ENCODE measurements around the gene TAS2R60.
A peak's percentile ranks its signal among the peaks of the same experiment; 100 is the strongest.
"Not testable (repeated sequence)": the region's sequence is repeated elsewhere in the genome, so short reads cannot be mapped to it uniquely, and the experiment has no call there.

TAS2R60 gene

DNA sequence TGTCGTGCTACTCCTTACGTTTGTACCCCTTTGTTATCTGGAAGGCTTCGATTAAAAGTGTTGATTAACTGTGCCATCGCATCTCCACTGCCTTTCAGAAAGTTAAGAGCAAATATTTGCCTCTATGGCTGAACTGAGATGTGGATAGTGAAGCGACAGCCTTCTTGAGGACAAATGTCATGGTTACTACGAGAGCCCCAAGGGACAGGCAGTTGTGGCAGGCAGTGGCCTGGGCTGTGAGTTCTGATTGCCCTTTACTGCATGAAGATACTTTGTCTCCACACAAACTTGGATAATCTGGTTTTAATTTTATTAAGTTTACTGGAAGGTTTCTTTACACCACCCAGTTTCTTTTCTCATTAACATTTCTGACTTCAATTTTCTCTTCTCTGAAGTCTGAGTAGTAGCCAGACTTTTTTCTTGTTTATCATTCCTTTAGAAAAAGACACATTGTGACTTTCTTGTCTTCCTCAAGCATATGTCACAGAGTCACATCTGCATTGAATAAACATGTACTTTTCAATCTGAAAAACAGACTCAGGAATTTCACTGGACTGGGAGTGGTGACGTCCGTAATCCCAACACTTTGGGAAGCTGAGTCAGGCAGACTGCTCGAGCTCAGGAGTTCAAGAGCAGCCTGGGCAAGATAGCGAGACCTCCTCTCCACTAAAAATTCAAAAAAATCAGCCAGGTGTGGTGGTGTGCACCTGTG, 36.0 kb downstream of the TAS2R60 start:
- no peak for DNase-seq

DNA sequence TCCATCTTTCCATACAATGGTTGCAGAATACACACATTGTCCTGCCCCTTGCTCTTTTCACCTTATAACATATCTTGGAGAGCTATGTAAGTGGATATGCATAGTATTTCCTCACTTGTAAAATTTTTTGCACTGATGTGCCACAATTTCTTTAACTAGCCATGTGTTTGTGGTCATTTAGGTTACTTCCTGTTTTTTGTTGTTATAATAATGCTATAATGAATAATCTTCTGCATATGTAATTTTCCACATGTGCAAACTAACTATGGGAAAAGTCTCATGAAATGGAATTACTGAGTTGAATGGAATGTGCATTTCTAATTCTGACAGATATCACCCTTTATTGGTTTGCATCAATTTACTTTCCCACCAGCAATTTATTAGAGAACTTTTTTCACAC, 37.2 kb downstream of the TAS2R60 start:
- no peak for DNase-seq

DNA sequence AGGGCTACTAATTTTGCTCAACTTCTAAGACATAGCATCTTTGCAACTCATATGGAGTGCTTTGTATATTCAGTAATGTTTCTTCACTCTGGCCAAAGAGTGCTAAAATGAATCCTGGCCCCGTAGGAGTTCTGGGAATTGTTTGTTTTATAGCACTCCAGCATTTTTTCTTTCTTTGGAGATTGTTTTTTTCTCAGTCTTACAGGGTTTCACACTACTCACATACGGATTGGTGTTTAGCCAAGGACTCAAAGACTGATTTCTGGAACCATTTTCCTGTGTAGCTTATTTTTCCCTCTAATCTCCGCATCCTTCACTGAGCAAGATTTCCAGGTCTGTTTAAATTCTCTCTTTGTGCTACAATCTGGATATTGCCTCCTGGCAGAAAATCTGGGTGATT, 40.9 kb downstream of the TAS2R60 start:
- DNase-seq, result no peak

DNA sequence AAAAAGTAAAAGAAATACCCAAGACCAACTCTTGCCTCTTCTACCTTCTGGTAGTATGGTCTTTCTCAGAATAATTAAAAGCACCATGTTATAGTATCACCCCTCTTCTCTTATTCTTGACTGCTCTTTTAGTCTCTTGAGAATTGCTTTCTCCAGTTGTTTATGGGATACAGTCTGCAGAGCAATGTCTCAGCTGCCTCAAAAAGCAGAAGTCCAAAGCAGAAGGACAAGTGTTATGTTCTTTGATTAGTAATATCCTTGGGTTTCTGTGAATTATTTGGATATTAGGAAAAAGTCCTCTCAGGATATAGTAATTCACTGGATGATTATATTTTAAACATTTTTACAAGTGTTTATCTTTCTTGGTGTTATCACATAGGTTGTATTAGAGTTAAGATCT, 41.8 kb downstream of the TAS2R60 start:
- no peak for DNase-seq

DNA sequence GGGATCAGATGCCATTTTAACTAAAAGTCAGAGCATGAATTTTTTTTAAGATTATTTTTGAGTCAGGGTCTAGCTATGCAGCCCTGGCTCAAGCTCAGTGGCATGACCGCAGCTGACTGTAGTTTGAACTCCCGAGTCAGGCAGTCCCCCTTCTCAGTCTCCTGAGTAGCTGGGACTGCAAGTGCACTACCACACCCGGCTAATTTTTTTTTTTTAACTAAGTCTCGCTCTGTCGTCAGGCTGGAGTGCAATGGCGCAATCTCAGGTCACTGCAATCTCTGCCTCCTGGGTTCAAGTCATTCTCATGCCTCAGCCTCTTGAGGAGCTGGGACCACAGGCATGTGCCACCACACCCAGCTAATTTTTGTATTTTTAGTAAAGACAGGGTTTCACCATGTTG, 42.2 kb downstream of the TAS2R60 start:
- no peak for DNase-seq

DNA sequence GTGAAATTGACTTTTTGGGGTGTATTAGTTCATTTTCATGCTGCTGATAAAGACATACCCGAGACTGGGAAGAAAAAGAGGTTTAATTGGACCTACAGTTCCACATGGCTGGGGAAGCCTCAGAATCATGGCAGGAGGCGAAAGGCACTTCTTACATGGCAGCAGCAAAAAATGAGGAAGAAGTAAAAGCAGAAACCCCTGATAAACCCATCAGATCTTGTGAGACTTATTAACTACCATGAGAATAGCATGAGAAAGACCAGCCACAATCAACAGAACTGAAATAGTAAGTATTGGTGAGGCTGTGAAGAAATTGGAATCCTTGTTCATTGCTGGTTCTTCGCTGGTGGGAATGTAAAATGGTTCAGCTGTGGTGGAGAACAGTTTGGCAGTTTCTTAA, 43.0 kb downstream of the TAS2R60 start:
- DNase-seq, result not testable (repeated sequence)

DNA sequence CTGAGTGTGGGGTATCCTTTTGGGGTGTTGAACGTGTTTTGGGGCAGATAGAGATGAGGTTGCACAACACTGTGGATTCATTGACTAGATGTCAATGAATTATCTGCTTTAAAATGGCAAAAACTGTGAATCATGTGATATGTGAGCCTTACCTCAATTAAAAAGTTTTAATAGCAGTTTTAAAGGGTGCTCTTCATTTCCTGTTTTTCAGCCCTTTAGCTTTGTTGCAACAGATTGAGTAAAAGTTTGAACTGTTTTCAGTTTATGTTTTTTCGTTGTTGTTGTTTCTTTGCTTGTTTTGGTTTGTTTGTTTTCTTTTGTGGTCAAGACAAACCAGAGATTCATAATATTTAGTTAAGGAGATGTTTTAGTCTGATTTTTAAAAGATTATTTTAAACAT, 43.8 kb downstream of the TAS2R60 start:
- DNase-seq, result no peak

DNA sequence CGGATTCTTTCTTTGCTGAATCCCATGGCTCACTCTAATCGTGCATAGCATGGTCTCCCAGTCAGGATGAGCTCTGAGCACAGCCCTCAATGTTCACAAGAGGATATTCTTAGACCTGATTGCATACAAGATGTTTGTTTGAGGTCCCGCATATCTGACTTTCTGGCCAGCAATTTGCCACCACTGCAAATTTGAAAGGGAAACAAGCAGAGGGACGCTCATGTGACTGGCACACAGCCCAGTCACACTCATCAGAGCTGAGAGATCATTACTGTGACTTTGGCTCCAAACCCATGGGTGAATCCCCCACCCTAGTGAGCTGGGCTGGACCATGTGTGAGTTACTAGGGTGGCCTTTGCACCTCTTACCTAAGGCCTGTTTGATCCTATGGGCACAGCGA, 44.3 kb downstream of the TAS2R60 start:
- DNase-seq, result no peak

DNA sequence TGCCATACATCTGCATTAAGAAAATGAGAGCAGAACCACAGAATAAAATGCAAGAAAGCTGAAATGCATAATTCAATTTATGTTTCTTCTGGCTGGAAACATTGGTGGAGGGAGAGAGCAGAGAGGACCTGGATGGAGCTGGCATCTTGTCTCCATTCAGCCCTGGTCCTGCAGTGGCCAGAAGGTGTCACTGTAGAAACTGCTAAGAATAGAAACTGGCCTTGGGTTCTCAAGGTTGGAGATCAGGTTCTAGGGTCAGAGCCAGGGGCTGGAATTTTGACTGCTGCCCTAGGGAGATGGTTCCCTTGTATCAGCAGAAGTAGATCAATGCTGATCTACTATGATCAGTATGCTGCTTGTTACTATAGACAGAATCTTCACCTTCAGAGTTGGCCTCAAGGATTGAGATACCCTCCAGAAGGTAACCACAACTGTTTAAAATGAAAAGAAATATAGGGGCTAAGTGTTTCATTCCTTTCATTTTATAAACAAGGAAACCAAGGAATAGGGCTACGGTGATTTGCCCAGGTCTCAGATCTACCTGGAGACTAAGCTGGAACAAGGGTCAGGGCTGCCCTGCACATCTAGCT, 47.6 kb downstream of the TAS2R60 start:
- peak; percentile 16 for DNase-seq

DNA sequence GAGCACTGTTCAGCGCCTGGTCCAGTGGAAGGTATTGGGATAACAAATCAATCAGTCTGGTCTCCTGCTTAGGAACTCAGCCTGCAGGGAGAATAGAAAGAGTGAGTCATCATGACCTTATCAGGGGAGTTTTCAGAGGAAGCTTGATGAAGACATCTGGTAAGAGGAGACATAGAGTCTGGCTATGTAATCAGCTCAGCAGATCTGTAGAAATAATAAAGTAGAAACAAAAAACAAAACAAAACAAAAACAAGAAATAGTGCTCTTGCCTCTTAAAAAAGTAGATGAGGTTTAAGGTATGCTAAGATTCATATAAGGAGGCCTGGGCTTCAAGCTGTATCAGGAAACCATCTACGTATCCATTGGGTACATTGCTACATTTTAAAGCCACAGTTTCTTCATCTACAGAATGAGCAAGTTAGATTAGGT, 48.8 kb downstream of the TAS2R60 start:
- peak; percentile 11 for DNase-seq

DNA sequence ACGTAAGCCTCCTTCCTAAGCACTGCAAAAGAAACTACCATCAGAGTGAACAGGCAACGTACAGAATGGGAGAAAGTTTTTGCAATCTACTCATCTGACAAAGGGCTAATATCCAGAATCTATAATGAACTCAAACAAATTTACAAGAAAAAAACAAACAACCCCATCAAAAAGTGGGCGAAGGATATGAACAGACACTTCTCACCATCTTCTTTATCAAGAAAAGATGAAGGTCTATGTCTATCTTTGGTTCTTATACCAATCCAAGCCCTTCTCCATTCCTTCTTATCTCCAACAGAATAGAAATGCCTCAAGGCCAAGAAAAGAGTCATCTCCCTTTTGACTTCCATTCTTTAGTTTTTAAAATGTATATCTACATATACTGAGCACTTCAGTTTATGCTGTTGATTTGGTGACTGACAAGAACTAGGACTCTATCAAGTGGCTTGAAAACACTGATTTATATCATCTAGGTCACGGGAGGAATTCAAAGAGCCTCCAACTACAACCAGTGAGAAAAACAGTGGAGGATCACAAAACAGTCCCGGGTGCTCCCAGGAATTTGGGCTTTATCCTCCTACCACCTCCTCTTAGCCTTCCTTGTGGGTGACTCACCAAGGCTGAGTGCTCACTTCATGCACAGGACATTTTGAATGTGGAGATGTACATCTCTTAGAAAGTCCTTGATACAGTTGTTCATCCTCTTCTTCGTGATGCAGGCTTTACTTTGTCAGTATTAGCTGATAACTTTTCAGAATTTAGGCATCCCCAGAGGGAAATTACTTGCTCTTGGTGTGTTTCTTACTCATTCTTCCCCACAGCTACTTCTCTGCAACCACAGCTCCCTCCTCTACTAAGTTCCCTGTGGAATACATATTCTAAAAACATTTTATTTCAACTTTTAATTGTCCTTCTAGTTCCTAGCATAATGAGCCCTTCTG, 49.8 kb downstream of the TAS2R60 start:
- no peak for DNase-seq

DNA sequence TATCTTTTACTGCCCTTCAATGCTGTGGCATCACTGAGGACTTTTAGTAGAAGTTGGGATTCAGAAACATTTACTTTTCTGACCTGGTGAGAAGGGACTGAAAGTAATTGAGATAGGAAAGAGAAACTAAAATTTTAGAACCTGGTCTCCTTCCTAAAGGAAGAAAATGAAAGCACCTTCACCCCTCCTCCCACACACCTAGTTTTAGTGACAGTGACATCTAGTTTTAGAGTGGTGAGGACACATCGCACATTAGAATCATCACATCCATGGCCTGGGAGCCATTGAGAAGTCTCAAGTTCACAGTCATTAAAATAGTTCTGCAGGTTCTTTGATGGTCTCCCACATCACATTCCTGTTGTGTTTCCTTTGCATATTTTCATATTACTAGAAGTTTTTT, 50.5 kb downstream of the TAS2R60 start:
- DNase-seq, result no peak

Measured in activated CD4-positive, alpha-beta T cell treated with anti-CD3 and anti-CD28 coated beads, Interleukin-2, Interleukin-6, amounts not matched to agents 100 ng/mL and 50 ng/mL, durations not matched to agents 16 hours and 8 hours (primary cell).